ENCODE data around the gene DESI1. TPM values are rescaled to one million over a fixed set of nuclear protein-coding genes. Genes with fewer than 3 reads are reported as not detected.
"Not testable (repeated sequence)": the region's sequence is repeated elsewhere in the genome, so short reads cannot be mapped to it uniquely, and the experiment has no call there.

Gene DESI1
- polyA plus RNA-seq, 1 of the 3 experiments (the other 2 are of a cell fraction), result 8.2 TPM

GRCh38 chr22:41560095-41560471 is 60.8 kb downstream of the DESI1 start:
- CTCF ChIA-PET, result interaction anchor here (2.1 kb wide), 1 partner anchor 37 kb away, joined by 6 read pairs; no protein-coding TSS in a partner anchor
- POLR2A ChIA-PET, result no interaction called here
- DNase-seq, result no peak
- no peaks in the 10 kb centered on the region for H4K20me1 ChIP-seq (ENCODE audit: insufficient read depth)
- H3K27ac ChIP-seq (ENCODE audit: low read depth in 2 of 2, low read length in 1 of 2), result no peak overlapping the region; a peak in 1 of 4 replicates
- no peaks in the 10 kb centered on the region for H3K9me2 ChIP-seq
- peaks cover 3 to 41% of the 10 kb centered on the region in 2 experiments; a peak in 2 of 4 replicates for H3K4me1 ChIP-seq (ENCODE audit: control insufficient read depth in 1 of 2, insufficient read depth in 2 of 2, low read depth in 1 of 2, low read length in 1 of 2)
- H3K27me3 ChIP-seq (ENCODE audit: insufficient read depth), result no peaks in the 10 kb centered on the region
- H3F3A ChIP-seq (replicated peaks; ENCODE audit: insufficient read depth), result peaks cover 6% of the 10 kb centered on the region
- H3K4me3 ChIP-seq (ENCODE audit: low read depth in 2 of 2, low read length in 1 of 2), result peak overlapping the region in 1 of 2 experiments; percentile 50; a peak in 1 of 4 replicates
- H3K9me3 ChIP-seq, result no peaks in the 10 kb centered on the region
- no peaks in the 10 kb centered on the region for H3K79me2 ChIP-seq (ENCODE audit: insufficient read depth)
- H3K4me2 ChIP-seq, result peak overlapping the region; percentile 76; the same call in 1 of the 2 replicates
- no peak overlapping the region for H3K9ac ChIP-seq
- TF ChIP-seq REST (IDR thresholded peaks at IDR 0.05; ENCODE audit: low read depth, low read length) (no peak), MEF2A (IDR thresholded peaks at IDR 0.05; ENCODE audit: borderline replicate concordance, low read depth) (no peak), GATA2 (CRISPR knock-in tag; IDR thresholded peaks at IDR 0.05) (no peak)
- H2AFZ ChIP-seq (ENCODE audit: low read depth), result no peak overlapping the region
- no peaks in the 10 kb centered on the region for H3K36me3 ChIP-seq (replicated peaks in 1 of 2; ENCODE audit: control insufficient read depth in 1 of 2, insufficient read depth in 2 of 2, low read length in 1 of 2)
- 85% methylated on average over 4 of the region's 6 CpGs for WGBS (ENCODE audit: low lambda C conversion rate)

GRCh38 chr22:41558241-41558630 is 62.6 kb downstream of the DESI1 start:
- H3K36me3 ChIP-seq (replicated peaks in 1 of 2; ENCODE audit: control insufficient read depth in 1 of 2, insufficient read depth in 2 of 2, low read length in 1 of 2); H2AFZ ChIP-seq (ENCODE audit: low read depth); H3K4me3 ChIP-seq (ENCODE audit: low read depth in 2 of 2, low read length in 1 of 2); H4K20me1 ChIP-seq (ENCODE audit: insufficient read depth); H3K27me3 ChIP-seq (ENCODE audit: insufficient read depth); DNase-seq; H3K9me2 ChIP-seq; POLR2A ChIA-PET; H3K9ac ChIP-seq; H3F3A ChIP-seq (replicated peaks; ENCODE audit: insufficient read depth); H3K4me2 ChIP-seq; H3K9me3 ChIP-seq; H3K27ac ChIP-seq (ENCODE audit: low read depth in 2 of 2, low read length in 1 of 2); H3K79me2 ChIP-seq (ENCODE audit: insufficient read depth): not testable (repeated sequence)
- CTCF ChIA-PET, result interaction anchor here (1.4 kb wide), 1 partner anchor 15 kb away, joined by 3 read pairs; no protein-coding TSS in a partner anchor
- peaks cover 3 to 41% of the 10 kb centered on the region in 2 experiments; a peak in 2 of 4 replicates for H3K4me1 ChIP-seq (ENCODE audit: control insufficient read depth in 1 of 2, insufficient read depth in 2 of 2, low read depth in 1 of 2, low read length in 1 of 2)
- 94% methylated on average over 13 of the region's 13 CpGs for WGBS (ENCODE audit: low lambda C conversion rate)

GRCh38 chr22:41557401-41558240 is 63.2 kb downstream of the DESI1 start:
- ChIA-PET POLR2A (no interaction called here), CTCF (interaction anchor here (1.4 kb wide), 1 partner anchor 14 kb away, joined by 3 read pairs; no protein-coding TSS in a partner anchor)
- Histone ChIP-seq H3F3A (replicated peaks; ENCODE audit: insufficient read depth) (no peaks in the 10 kb centered on the region), H3K36me3 (replicated peaks in 1 of 2; ENCODE audit: control insufficient read depth in 1 of 2, insufficient read depth in 2 of 2, low read length in 1 of 2) (no peaks in the 10 kb centered on the region), H3K27me3 (ENCODE audit: insufficient read depth) (no peaks in the 10 kb centered on the region), H3K4me3 (ENCODE audit: low read depth in 2 of 2, low read length in 1 of 2) (no peak overlapping the region), H3K4me1 (ENCODE audit: control insufficient read depth in 1 of 2, insufficient read depth in 2 of 2, low read depth in 1 of 2, low read length in 1 of 2) (peaks cover 3 to 35% of the 10 kb centered on the region in 2 experiments; a peak in 2 of 4 replicates), H3K27ac (ENCODE audit: low read depth in 2 of 2, low read length in 1 of 2) (no peak overlapping the region), H3K9me2 (no peaks in the 10 kb centered on the region), H4K20me1 (ENCODE audit: insufficient read depth) (no peaks in the 10 kb centered on the region), H3K9me3 (no peaks in the 10 kb centered on the region), H3K4me2 (no peak overlapping the region), H3K9ac (no peak overlapping the region), H2AFZ (ENCODE audit: low read depth) (no peak overlapping the region), H3K79me2 (ENCODE audit: insufficient read depth) (no peaks in the 10 kb centered on the region)
- DNase-seq, result no peak
- WGBS (ENCODE audit: low lambda C conversion rate), result 64% methylated on average over 17 of the region's 19 CpGs
- no peak for TF ChIP-seq EZH2phosphoT487 (IDR thresholded peaks at IDR 0.05; ENCODE audit: borderline replicate concordance, low read depth)
- TF ChIP-seq TEAD4 (IDR thresholded peaks at IDR 0.05; ENCODE audit: borderline replicate concordance, insufficient read depth), result no peak
- TF ChIP-seq JUND (IDR thresholded peaks at IDR 0.05), result no peak
- TF ChIP-seq RXRA (IDR thresholded peaks at IDR 0.05; ENCODE audit: borderline replicate concordance, low read depth), result no peak
- no peak for TF ChIP-seq MAX (IDR thresholded peaks at IDR 0.05; ENCODE audit: low read depth)
- TF ChIP-seq PBX3 (IDR thresholded peaks at IDR 0.05), result no peak
- TF ChIP-seq FOXJ3 (CRISPR knock-in tag; IDR thresholded peaks at IDR 0.05), result no peak
- no peak for TF ChIP-seq RCOR1 (IDR thresholded peaks at IDR 0.05; ENCODE audit: low read length)
- TF ChIP-seq YY1 (IDR thresholded peaks at IDR 0.05; ENCODE audit: low read depth), result no peak
- TF ChIP-seq ZBTB33 (IDR thresholded peaks at IDR 0.05; ENCODE audit: borderline replicate concordance, low read depth), result no peak
